Upper lobe of right lung (tissue), 1 donor: ENCODE data around the gene SENP6. TPM values are rescaled to one million over a fixed set of nuclear protein-coding genes. Genes with fewer than 3 reads are reported as not detected.

ENCODE experiments used
- ATAC-seq: fragments of 200-7000 bp; cut with Tn5 transposase; one replicate; pipeline ENCODE4 v1.9.1; 2020; ENCODE audit warnings: mild to moderate bottlenecking, moderate library complexity
- DNase-seq: peaks from one replicate; pipeline ENCODE4 v3.0.0-alpha.2; 2020
- H3K27ac ChIP-seq: fragments of 200-600 bp; one replicate; pipeline ENCODE4 v1.8.0; 2022
- H3K27me3 ChIP-seq: fragments of 200-600 bp; one replicate; pipeline ENCODE4 v1.8.0; 2022; ENCODE audit warnings: mild to moderate bottlenecking
- H3K36me3 ChIP-seq: fragments of 200-600 bp; one replicate; pipeline ENCODE4 v1.8.0; 2022
- H3K4me1 ChIP-seq: fragments of 200-600 bp; one replicate; pipeline ENCODE4 v1.8.0; 2022
- H3K4me3 ChIP-seq: fragments of 200-600 bp; one replicate; pipeline ENCODE4 v1.8.0; 2022; ENCODE audit warnings: mild to moderate bottlenecking
- H3K9me3 ChIP-seq: fragments of 200-600 bp; one replicate; pipeline ENCODE4 v1.8.0; 2022
- CTCF ChIP-seq: fragments of 200-600 bp; IDR thresholded peaks from one replicate; pipeline ENCODE4 v1.8.0; 2022; ENCODE audit warnings: antibody characterized with exemption
- intact Hi-C: fragments of 100-400 bp; cut with DNase I; formaldehyde crosslinking; loops from one replicate; pipeline ENCODE4 v1.11.0; 2022
- total RNA-seq: library from RNA; stranded (reverse); fragmentation: NEBNext Ultra II Directional; extraction: Animal tissue kit (Norgen Biotek cat#: 25700); gene quantifications from one replicate; pipeline ENCODE4 v1.2.1, GENCODE V29; 2021
- donor health status: DM: no; HTN: yes; CAD: no; lungs with severe emphysema.

Gene SENP6
- total RNA-seq, 1 donor from 2014 or later: 81.7 TPM

- Histone ChIP-seq H3K27me3 (no peaks in the 10 kb centered on the region), H3K36me3 (no peaks in the 10 kb centered on the region), H3K9me3 (no peaks in the 10 kb centered on the region), H3K4me3 (no peak overlapping the region), H3K4me1 (peaks cover 8% of the 10 kb centered on the region), H3K27ac (peak overlapping the region; percentile 8)
- DNase-seq (no peak), ATAC-seq (no peak)
- intact Hi-C loops: no loop called here
- no peak for TF ChIP-seq CTCF
These were observed 150.7 kb downstream of the SENP6 start for GRCh38 chr6:75752365-75752764.

- ATAC-seq (no peak), DNase-seq (no peak)
- intact Hi-C loops: no loop called here
- Histone ChIP-seq H3K9me3 (no peaks in the 10 kb centered on the region), H3K4me3 (no peak overlapping the region), H3K27me3 (no peaks in the 10 kb centered on the region), H3K4me1 (peaks cover 22% of the 10 kb centered on the region), H3K27ac (no peak overlapping the region), H3K36me3 (no peaks in the 10 kb centered on the region)
- TF ChIP-seq CTCF: no peak
These were observed 154.0 kb downstream of the SENP6 start for GRCh38 chr6:75755704-75756103.

- Histone ChIP-seq H3K4me1 (peaks cover 23% of the 10 kb centered on the region), H3K36me3 (no peaks in the 10 kb centered on the region), H3K4me3 (no peak overlapping the region), H3K27ac (no peak overlapping the region), H3K27me3 (no peaks in the 10 kb centered on the region), H3K9me3 (no peaks in the 10 kb centered on the region)
- DNase-seq (no peak), ATAC-seq (no peak)
- intact Hi-C loops: no loop called here
- no peak for TF ChIP-seq CTCF
These were observed 155.6 kb downstream of the SENP6 start for GRCh38 chr6:75757295-75757694.

GRCh38 chr6:75758061-75758460, 156.4 kb downstream of the SENP6 start:
- no peak for ATAC-seq
- H3K4me1 ChIP-seq: peaks cover 20% of the 10 kb centered on the region
- no peaks in the 10 kb centered on the region for H3K27me3 ChIP-seq
- no peaks in the 10 kb centered on the region for H3K36me3 ChIP-seq
- no peaks in the 10 kb centered on the region for H3K9me3 ChIP-seq
- intact Hi-C loops: no loop called here
- TF ChIP-seq CTCF: no peak
- no peak for DNase-seq
- no peak overlapping the region for H3K27ac ChIP-seq
- H3K4me3 ChIP-seq: no peak overlapping the region

GRCh38 chr6:75759207-75759606, 157.5 kb downstream of the SENP6 start:
- Histone ChIP-seq H3K9me3 (no peaks in the 10 kb centered on the region), H3K4me3 (no peak overlapping the region), H3K36me3 (no peaks in the 10 kb centered on the region), H3K4me1 (peaks cover 19% of the 10 kb centered on the region), H3K27me3 (no peaks in the 10 kb centered on the region), H3K27ac (no peak overlapping the region)
- intact Hi-C loops: no loop called here
- ATAC-seq: peak; percentile 45
- DNase-seq: no peak
- no peak for TF ChIP-seq CTCF

GRCh38 chr6:75760320-75760719, 158.6 kb downstream of the SENP6 start:
- ATAC-seq: no peak
- no peak for TF ChIP-seq CTCF

More at GRCh38 chr6:75760320-75760719, 158.6 kb downstream of the SENP6 start:
- peaks cover 19% of the 10 kb centered on the region for H3K4me1 ChIP-seq
- H3K36me3 ChIP-seq: no peaks in the 10 kb centered on the region
- H3K27ac ChIP-seq: no peak overlapping the region
- DNase-seq: no peak
- H3K9me3 ChIP-seq: no peaks in the 10 kb centered on the region
- no peaks in the 10 kb centered on the region for H3K27me3 ChIP-seq
- intact Hi-C loops: no loop called here
- no peak overlapping the region for H3K4me3 ChIP-seq
